ENCODE measurements around the gene ZNF764. TPM values are rescaled to one million over a fixed set of nuclear protein-coding genes. Genes with fewer than 3 reads are reported as not detected.

ZNF764 gene
- total RNA-seq, 2 donors from 2014 or later = 8.3 to 23.7 TPM

DNA sequence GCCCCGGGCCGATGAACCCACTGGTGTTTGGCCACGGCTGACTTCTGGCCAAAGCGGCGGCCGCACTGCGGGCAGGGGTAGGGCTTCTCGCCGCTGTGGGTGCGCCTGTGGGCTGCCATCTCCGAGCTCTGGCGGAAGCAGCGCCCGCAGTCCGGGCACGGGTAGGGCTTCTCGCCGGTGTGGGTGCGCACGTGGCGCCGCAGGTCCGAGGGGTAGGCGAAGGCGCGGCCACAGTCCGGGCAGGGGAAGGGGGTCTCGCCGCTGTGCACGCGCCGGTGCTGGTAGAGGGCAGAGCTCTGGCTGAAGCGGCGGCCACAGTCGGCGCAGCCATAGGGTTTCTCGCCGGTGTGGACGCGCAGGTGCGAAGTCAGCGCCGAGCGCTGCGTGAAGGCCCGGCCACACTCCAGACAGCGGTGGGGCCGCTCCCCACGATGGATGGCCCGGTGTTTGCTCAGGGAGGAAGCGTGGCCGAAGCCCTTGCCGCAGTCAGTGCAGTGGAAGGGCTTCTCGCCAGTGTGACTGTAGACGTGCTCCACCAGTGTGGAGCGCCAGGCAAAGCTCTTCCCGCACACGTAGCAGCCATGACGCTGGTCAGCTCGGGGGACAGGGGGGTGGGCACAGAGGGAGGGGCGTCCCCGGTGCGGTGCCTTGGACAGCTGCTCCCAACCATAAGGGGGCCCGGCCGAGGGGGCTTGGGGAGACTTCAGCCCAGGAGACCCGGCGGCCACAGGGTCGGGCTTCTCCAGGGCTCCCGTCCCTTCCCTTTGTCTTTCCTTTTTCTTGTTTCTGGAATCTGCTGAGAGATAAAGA is 2.7 kb downstream of the ZNF764 start:
- WGBS, 2 donors = 94 to 96% methylated on average over 15 to 61 of the region's 69 CpGs
- no peak for DNase-seq
- Histone ChIP-seq H3K4me3 (no peak overlapping the region), H3K4me1 (peaks cover 22% of the 10 kb centered on the region), H3K27ac (no peak overlapping the region), H3K9me3 (no peaks in the 10 kb centered on the region), H3K27me3 (no peaks in the 10 kb centered on the region), H3K36me3 (replicated peaks in 1 of 2; ENCODE audit: insufficient read depth in 1 of 2, low read depth in 2 of 2) (peaks cover 0 to 2% of the 10 kb centered on the region in 2 donors)
- TF ChIP-seq POLR2A (IDR thresholded peaks at IDR 0.05) = no peak
- TF ChIP-seq, protein P1, sequence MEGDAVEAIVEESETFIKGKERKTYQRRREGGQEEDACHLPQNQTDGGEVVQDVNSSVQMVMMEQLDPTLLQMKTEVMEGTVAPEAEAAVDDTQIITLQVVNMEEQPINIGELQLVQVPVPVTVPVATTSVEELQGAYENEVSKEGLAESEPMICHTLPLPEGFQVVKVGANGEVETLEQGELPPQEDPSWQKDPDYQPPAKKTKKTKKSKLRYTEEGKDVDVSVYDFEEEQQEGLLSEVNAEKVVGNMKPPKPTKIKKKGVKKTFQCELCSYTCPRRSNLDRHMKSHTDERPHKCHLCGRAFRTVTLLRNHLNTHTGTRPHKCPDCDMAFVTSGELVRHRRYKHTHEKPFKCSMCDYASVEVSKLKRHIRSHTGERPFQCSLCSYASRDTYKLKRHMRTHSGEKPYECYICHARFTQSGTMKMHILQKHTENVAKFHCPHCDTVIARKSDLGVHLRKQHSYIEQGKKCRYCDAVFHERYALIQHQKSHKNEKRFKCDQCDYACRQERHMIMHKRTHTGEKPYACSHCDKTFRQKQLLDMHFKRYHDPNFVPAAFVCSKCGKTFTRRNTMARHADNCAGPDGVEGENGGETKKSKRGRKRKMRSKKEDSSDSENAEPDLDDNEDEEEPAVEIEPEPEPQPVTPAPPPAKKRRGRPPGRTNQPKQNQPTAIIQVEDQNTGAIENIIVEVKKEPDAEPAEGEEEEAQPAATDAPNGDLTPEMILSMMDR (IDR thresholded peaks at IDR 0.05) = no peak
- ATAC-seq = no peak
- intact Hi-C loops (cut with DNase I) = no loop called here

DNA sequence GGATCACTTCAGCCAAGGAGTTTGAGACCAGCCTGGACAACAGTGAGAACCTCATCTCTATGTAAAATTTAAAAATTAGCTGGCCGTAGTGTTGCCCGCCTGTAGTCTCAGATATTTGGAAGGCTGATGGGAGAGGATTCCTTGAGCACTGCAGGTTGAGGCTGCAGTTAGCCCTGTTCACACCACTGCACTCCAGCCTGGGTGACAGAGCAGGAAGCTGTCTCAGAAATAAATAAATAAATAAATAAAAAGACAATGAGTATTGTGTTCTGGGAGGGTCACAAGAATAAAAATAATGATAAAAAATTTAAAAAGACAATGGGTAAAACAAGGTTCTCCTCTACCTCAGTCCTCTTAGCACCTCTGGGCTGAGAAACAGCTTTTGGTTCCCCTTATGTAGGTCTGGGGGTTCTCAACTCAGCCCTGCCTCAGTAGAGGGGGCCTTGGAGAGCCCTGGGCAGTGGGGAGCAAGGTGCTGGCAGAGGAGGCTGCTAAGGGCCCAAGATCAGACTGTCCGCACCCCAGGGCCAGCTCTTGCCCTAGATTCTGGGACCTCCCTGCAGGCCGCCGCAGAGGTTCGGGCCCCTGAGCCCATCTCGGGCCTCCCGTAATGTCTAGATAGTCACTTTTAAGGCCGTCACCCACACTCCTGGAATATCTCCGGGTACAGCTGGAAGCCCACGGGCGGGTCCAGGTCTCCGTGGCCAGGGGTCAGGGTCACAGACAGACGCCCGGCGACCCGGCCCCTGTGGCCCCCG is 3.4 kb downstream of the ZNF764 start:
- TF ChIP-seq POLR2A (IDR thresholded peaks at IDR 0.05) = no peak
- Histone ChIP-seq H3K9me3 (no peaks in the 10 kb centered on the region), H3K4me3 (no peak overlapping the region), H3K27me3 (no peaks in the 10 kb centered on the region), H3K36me3 (replicated peaks in 1 of 2; ENCODE audit: insufficient read depth in 1 of 2, low read depth in 2 of 2) (peaks cover 0 to 2% of the 10 kb centered on the region in 2 donors), H3K27ac (no peak overlapping the region), H3K4me1 (peaks cover 22% of the 10 kb centered on the region)
- DNase-seq (no peak), ATAC-seq (no peak)
- 89 to 92% methylated on average over 3 to 18 of the region's 18 CpGs for WGBS, 2 donors
- intact Hi-C loops (cut with DNase I) = no loop called here

DNA sequence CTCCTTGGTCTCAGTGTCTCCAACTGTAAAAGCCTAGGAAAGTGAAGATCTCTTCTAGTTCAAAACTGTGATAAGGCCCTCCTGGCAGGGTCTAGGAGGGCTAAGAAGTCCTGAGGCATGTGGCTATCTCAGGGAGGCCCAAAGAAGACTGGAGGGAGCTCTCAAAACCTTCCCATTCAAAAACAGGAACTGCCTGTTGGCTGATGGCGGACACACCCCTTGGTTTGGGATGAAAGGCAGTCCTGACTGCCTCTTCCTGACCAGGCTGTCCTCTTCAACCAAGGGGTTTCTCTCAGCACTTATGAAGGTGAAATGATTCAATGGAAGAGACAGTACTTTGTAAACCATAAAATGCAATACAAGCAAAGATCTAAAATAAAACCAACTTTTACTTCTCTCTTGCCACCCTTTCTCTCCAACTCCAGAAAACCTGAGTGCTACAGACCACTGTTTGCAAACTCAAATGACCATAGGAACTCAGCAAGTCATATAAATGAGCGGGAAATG is 4.7 kb downstream of the ZNF764 start:
- intact Hi-C loops (cut with DNase I) = no loop called here
- Histone ChIP-seq H3K4me1 (peaks cover 17% of the 10 kb centered on the region), H3K27me3 (no peaks in the 10 kb centered on the region), H3K27ac (no peak overlapping the region), H3K4me3 (no peak overlapping the region), H3K9me3 (no peaks in the 10 kb centered on the region), H3K36me3 (replicated peaks in 1 of 2; ENCODE audit: insufficient read depth in 1 of 2, low read depth in 2 of 2) (peaks cover 0 to 2% of the 10 kb centered on the region in 2 donors)
- no peak for ATAC-seq
- DNase-seq = no peak
- TF ChIP-seq, protein P1 (IDR thresholded peaks at IDR 0.05) = no peak
- no peak for TF ChIP-seq POLR2A (IDR thresholded peaks at IDR 0.05)
- WGBS, 2 donors = 92 to 100% methylated on average over 2 of the region's 2 CpGs

DNA sequence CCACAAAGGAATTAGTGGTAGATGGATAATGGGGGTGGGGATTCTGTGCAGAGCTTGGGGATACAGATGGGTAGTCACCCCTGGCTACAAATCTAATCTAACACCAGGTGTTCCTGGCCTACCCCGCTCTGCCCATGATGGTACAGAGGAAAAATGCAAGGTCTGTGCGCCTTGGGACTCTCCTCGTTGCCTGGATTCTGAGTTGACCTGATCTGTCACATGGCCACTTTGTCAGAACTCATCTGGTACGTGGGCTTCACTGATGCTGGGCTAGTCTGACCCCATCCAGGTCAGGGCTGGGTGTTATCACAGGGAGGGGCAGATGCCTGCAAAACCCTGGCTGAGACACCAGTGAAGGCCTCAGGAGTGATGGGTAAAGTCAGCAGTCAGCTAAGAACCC is 5.2 kb downstream of the ZNF764 start:
- Histone ChIP-seq H3K9me3 (no peaks in the 10 kb centered on the region), H3K4me1 (peaks cover 17% of the 10 kb centered on the region), H3K4me3 (no peak overlapping the region), H3K36me3 (replicated peaks in 1 of 2; ENCODE audit: insufficient read depth in 1 of 2, low read depth in 2 of 2) (peaks cover 0 to 2% of the 10 kb centered on the region in 2 donors), H3K27me3 (no peaks in the 10 kb centered on the region), H3K27ac (no peak overlapping the region)
- TF ChIP-seq, protein P1 (IDR thresholded peaks at IDR 0.05) = no peak
- TF ChIP-seq POLR2A (IDR thresholded peaks at IDR 0.05) = no peak
- ATAC-seq (no peak), DNase-seq (no peak)
- intact Hi-C loops (cut with DNase I) = no loop called here
- 89 to 90% methylated on average over 2 to 4 of the region's 4 CpGs for WGBS, 2 donors

DNA sequence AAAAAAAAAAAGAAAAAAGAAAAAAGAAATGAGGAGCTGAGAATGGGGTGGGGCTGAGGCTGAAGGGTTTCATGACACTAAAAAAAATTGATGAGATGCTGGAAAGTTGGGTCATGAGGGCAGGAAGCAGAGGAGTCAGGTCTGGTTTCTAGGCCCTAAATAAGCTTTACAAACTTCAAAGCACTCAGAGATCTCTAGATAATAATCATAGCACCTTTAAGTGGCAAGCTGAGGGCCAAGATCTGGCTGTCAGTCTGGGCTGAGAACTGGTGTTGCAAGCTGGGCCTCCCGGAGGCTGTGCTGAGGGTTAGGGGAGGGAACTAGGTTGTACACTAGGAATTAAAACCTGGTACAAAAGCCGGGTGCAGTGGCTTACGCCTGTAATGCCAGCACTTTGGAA is 6.4 kb downstream of the ZNF764 start:
- TF ChIP-seq, protein P1 (IDR thresholded peaks at IDR 0.05) = no peak
- no peak for TF ChIP-seq POLR2A (IDR thresholded peaks at IDR 0.05)
- H3K4me3 ChIP-seq = no peak overlapping the region
- no peak overlapping the region for H3K27ac ChIP-seq
- DNase-seq (no peak), ATAC-seq (no peak)
- 79 to 89% methylated on average over 3 of the region's 3 CpGs for WGBS, 2 donors
- H3K27me3 ChIP-seq = no peaks in the 10 kb centered on the region
- intact Hi-C loops (cut with DNase I) = no loop called here
- no peaks in the 10 kb centered on the region for H3K9me3 ChIP-seq
- H3K36me3 ChIP-seq (replicated peaks in 1 of 2; ENCODE audit: insufficient read depth in 1 of 2, low read depth in 2 of 2) = peaks cover 0 to 2% of the 10 kb centered on the region in 2 donors
- peaks cover 11% of the 10 kb centered on the region for H3K4me1 ChIP-seq
